NCI-H510A treated with DMSO at 0.1 percent for 48 hours (cell line): ENCODE data around the gene ERG.

Experiments used
- DNase-seq: peaks from one replicate; lab custom pipeline; 2025; lab: John Stamatoyannopoulos, UW

Gene ERG

DNA sequence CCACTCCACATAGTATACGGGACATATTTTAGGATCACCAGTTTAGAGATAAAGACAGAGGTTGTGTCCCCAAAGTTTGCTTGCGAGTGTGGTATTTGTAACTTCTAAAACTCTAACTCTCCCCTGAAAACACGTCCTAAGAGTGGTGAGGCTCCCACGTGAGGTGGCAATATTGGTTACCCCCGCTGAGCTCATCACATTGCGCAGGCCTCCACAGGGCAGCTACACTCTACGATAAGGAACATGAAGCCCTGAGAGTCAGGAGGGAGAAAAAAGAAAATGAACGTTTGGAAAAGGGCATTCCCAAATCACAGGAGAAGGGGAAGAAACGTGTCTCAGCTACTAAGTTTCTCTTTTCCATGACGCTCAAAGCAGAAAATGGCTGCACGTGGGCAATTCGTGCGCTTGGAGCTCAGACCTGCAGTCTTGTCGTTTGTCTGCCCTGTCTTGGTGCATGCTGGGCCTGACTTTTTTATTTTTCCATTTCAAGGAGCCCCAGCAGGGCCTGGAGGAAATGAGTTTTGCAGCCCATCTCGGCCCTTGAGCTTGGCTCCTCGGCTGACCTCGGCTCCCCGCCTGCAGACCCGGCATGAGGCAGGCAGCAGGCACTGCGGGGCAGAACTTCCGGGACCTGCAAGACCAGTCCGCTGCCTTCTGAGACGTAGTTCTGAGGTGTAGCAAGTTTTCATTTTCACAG, 25.7 kb downstream of the ERG start:
- no peak for DNase-seq

GRCh38 chr21:38471766-38472165, 26.5 kb downstream of the ERG start:
- DNase-seq: no peak

GRCh38 chr21:38470755-38471154, 27.5 kb downstream of the ERG start:
- DNase-seq: no peak

DNA sequence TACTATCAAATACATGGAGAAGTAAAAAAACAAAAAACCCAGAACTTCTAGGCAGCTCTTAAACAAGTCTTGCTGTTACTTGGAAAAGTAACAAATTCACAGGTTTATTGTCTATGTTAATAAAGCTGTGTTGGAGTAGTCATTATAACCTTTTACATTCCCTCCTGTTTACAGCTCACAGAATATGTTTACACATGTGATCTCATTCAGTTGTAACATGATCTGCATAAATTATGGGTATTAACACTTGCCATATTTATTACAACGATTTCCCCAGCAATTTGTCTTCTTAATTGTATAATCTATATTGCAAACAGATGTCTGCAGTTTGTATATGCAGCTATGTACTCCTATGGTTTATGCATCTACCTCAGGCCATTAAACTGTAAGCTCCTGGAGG, 28.6 kb downstream of the ERG start:
- DNase-seq: no peak

- peak; percentile 61 for DNase-seq
Observed at GRCh38 chr21:38468989-38469388, 29.3 kb downstream of the ERG start.

DNA sequence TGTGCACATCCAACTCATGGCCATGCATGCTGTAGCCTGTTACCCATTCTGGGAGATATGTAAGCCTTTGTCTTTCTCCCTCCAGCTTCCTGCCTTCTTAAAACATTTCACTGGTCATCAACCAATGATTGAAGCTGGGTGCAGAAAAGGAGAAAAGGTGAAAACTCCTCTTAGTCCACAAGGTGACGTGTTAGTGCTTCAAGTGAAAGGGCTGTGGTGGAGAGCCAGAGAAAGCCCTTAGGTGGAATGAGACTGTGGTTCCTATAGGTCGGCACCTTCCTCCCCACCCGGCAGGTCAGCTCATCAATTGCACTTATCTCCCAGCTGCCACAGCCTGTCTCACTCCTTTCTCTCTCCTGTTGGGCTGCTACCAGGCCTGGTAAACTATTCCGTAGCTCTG, 30.4 kb downstream of the ERG start:
- DNase-seq: peak; percentile 31

DNA sequence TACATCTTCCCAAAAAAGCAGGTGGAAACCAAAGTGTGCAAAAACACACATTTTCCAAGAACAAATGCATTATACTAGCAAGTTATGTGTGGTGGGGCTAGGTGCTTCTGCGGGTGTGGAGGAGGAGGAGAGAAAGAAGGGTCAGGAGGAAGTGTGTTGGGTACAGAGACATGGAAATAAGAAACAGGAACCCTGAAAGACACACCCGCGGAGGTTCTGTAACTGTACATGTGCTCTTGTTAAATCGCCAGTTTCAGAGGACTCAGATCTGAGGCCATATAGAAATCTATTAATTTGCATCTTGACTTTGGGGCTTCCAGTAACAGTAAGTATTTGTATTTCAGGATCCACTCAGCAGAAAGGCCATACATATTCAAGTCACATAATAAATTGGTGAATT, 30.9 kb downstream of the ERG start:
- no peak for DNase-seq

DNA sequence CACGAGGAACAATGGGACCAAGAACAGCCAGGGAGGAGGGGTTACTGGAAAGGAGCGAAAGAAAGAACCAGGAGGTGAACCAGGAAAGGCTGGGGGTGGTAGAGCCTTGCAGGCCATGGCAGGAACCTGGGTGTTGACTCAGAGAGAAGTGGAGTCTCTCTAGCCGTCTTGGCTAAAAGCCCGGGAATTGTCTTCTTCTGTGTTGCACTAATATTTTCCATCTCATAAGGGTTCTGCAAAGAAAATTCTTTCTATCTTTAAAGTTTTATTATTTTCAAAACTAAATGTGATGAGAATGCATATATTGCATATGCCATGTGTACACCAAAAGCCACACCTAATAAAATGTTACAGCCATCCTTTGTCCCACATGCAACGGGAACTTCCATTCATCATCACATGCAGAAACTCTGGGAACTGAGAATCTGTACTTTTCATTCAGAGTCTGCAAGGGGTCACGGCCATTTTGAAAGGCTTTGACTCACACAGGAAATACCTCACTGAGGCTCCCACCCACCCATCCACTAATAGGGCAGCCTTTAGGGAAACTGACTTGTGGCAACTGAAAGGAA, 38.0 kb downstream of the ERG start:
- no peak for DNase-seq

- DNase-seq: no peak
Observed at GRCh38 chr21:38459490-38459889, 38.8 kb downstream of the ERG start.

DNA sequence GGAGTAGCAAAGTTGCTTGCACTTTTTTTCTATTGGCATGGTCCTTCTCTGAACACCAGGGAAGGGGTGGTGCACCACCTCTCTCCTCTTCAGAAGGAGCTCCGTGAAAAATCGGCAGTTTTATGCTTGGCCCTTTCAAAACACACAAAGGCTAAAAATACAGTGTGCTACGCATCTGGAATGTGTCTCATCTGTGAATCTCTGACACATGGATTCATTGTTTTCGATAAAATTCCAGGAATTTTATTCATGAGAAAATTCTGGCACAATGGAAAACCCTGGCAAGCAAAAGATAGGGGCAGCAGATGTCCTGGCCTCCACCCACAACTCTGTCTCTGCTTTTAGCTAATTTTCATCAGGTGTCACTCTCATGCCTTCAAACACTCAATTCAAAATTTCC, 42.9 kb downstream of the ERG start:
- no peak for DNase-seq

- no peak for DNase-seq
Observed at GRCh38 chr21:38454702-38455101, 43.6 kb downstream of the ERG start.

DNA sequence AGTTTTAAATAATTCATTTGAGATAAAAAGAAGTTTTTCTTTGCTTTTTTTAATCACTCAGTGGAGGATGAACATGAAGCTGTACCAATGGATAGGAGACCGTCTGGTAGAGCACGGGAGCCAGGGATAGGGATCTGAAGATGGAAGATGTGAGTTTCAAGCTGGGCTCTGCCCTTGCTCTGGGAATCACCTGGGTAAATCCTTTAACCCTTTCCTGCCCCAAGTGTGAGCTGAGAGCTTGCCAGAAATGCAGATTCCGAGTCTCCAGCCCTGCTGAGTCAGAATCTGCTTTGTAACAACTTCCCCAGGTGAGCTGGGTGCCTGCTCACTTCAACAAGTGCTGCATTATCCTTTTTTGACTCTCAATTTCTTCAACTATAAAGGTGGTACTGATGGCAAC, 44.1 kb downstream of the ERG start:
- no peak for DNase-seq

GRCh38 chr21:38448671-38449385, 49.4 kb downstream of the ERG start:
- peak; percentile 68 for DNase-seq

- DNase-seq: no peak
Observed at GRCh38 chr21:38447611-38448010, 50.7 kb downstream of the ERG start.

DNA sequence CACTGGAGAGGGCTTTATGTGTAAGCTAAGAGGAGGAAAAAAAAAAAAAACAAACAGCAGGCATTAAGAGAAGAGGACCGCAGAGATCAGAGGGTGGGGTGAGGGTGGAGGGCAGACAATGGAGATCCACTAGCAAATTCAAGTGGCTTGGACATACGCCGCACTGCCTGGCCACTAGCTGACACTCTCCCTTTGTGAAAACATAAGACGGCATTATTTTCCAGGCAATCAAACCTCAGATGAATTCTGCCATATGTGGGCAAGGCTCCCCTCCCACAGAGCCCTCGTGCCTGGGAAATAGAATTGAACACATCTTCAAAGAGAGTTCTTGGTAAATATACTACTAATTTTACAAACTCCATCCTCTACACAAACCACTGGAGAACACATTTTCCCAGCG, 53.6 kb downstream of the ERG start:
- peak; percentile 31 for DNase-seq

GRCh38 chr21:38443110-38443509, 55.2 kb downstream of the ERG start:
- no peak for DNase-seq

GRCh38 chr21:38441153-38441552, 57.1 kb downstream of the ERG start:
- DNase-seq: no peak

GRCh38 chr21:38440746-38441145, 57.5 kb downstream of the ERG start:
- DNase-seq: no peak

- peak; percentile 87 for DNase-seq
Observed at GRCh38 chr21:38439957-38440356, 58.3 kb downstream of the ERG start.

DNA sequence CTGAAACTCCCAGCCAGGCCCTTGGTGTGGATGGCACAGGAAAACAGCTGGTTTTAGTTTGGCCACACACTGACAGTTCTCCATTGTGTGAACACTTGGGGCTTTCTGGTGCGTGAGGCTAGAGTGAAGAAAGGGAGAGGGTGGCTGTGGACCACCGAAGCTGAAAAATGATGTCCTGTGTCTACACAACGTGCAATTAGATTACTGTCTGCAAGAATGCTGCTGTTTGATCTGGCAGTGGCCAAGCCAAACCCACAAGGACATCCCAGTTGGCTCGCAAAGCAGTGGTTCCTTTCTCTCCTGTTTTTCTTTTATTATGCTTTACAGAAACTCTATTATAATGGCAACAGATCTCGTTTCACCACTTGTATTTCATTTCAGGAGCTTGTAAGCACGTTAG, 58.9 kb downstream of the ERG start:
- DNase-seq: no peak

DNA sequence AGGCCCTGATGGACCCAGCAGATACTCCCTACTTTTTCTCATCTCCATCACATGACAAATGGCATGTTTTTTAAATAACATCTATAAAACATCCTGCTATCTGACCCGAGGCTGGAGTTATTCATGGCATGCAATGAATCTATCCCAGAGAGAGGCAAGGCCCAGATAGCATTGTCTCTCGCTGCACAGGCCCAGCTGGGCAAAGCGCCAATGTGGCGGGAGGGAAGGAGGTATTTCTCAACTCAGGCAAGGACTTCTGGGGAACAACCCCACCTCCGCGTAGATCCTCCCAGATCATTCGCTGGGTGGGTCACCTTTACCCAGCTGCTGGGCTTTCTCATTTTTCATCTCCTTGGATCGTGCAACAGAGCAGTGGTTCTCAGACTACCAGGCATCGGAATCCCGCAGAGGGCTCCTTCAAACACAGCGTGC, 59.8 kb downstream of the ERG start:
- DNase-seq: no peak

DNA sequence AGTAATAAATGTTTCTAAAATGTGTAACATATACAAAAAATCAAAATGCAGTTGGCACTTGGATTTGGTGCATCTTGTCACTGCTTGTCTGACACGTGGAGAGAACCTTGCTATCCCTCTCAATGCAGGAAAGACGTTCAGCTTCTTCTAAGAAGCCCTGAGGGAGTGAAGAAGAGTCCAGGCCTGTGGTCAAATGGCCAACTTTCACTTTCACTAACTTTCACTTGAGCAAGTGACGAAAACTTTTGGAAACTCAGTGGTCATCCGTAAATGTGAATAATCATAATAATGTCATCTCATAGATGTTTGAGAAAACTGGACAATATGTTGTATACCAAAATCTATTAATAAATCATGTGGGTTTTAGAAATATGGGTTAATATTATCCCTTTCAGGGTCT, 61.9 kb downstream of the ERG start:
- DNase-seq: no peak

GRCh38 chr21:38434913-38435533, 63.3 kb downstream of the ERG start:
- no peak for DNase-seq
